Sigmoid colon (tissue), 7 donors: ENCODE measurements around the gene ADORA2A. TPM values are rescaled to one million over a fixed set of nuclear protein-coding genes. Genes with fewer than 3 reads are reported as not detected.
"Not testable (repeated sequence)": the region's sequence is repeated elsewhere in the genome, so short reads cannot be mapped to it uniquely, and the experiment has no call there.

ENCODE experiments used
- DNase-seq: peaks from one replicate; pipeline ENCODE4 v3.0.0-alpha.2; 2019
- H3K27ac ChIP-seq, 4 donors: fragments of 200-600 bp; sonication (generic); one replicate each; pipeline ENCODE4 v1.5.1; 2016 to 2019; ENCODE audit warnings: mild to moderate bottlenecking in 1 of 4
- H3K27me3 ChIP-seq, 3 donors: fragments of 200-600 bp; sonication (generic); one replicate each; pipeline ENCODE4 v1.5.1; 2019; ENCODE audit warnings: mild to moderate bottlenecking in 1 of 3
- H3K36me3 ChIP-seq, 4 donors: fragments of 200-600 bp; sonication (generic); one replicate each; pipeline ENCODE4 v1.5.1; 2016 to 2019
- H3K4me1 ChIP-seq, 4 donors: fragments of 200-600 bp; sonication (generic); one replicate each; pipeline ENCODE4 v1.5.1; 2017 to 2019
- H3K4me3 ChIP-seq, 4 donors: fragments of 200-600 bp; sonication (generic); one replicate each; pipeline ENCODE4 v1.5.1; 2017 to 2019; ENCODE audit warnings: mild to moderate bottlenecking in 2 of 4, moderate library complexity in 1 of 4
- H3K9me3 ChIP-seq, 4 donors: fragments of 200-600 bp in 3 of 4; sonication (generic) in 3 of 4; one replicate each; pipeline versions ENCODE4 v1.5.1 to v1.6.1; 2013 to 2019
- EP300 ChIP-seq, 4 donors: sonication (generic); formaldehyde crosslinking; IDR thresholded peaks; one replicate each; pipeline ENCODE4 v1.6.1; 2017; ENCODE audit warnings: antibody characterized with exemption in 4 of 4
- POLR2A ChIP-seq, 2 donors: fragments of 450-650 bp; IDR thresholded peaks; one replicate each; pipeline ENCODE4 v1.6.1; 2016; ENCODE audit warnings: antibody characterized with exemption in 2 of 2, mild to moderate bottlenecking in 2 of 2, moderate library complexity in 2 of 2
- POLR2AphosphoS5 ChIP-seq, 4 donors: sonication (generic); formaldehyde crosslinking; IDR thresholded peaks; one replicate each; pipeline ENCODE4 v1.6.1; 2017; ENCODE audit warnings: antibody characterized with exemption in 4 of 4
- WGBS, 2 donors: extraction: QIAGEN DNeasy Blood & Tissue Kit; methylation state at CpG; one replicate each; pipeline ENCODE4 v1.1.7; 2013; 5-methylcytosine and 5-hydroxymethylcytosine counted together
- intact Hi-C: fragments of 100-400 bp; cut with DNase I; formaldehyde crosslinking; loops from one replicate; pipeline ENCODE4 v1.15.1; 2023
- polyA plus RNA-seq, 3 donors: library from polyadenylated mRNA; stranded (reverse); fragments of 200-250 nt; gene quantifications; one replicate each; pipeline ENCODE4 v1.2.3, GENCODE V29; 2013
- total RNA-seq, 4 donors: library from RNA; depleted of rRNA; stranded (reverse); fragments of >200 nt; gene quantifications; one replicate each; pipeline ENCODE4 v1.1.0, GENCODE V29; 2016
- TF ChIP-seq, protein P1 (sequence below), 4 experiments: fragments of 450-650 bp in 3 of 4; fragments of 200-600 bp in 1 of 4; IDR thresholded peaks; one replicate each; pipeline ENCODE4 v1.5.1; 2016 to 2019; ENCODE audit warnings: antibody characterized with exemption in 4 of 4, mild to moderate bottlenecking in 3 of 4, moderate library complexity in 2 of 4
- donor health status: healthy with polysubstance abuse.
- donor health status: Bipolar disorder and iron deficiency.
- donor health status: healthy.

ADORA2A gene
- total and polyA plus RNA-seq, 7 donors, result 1.2 to 9.3 (median 3.0) TPM

DNA sequence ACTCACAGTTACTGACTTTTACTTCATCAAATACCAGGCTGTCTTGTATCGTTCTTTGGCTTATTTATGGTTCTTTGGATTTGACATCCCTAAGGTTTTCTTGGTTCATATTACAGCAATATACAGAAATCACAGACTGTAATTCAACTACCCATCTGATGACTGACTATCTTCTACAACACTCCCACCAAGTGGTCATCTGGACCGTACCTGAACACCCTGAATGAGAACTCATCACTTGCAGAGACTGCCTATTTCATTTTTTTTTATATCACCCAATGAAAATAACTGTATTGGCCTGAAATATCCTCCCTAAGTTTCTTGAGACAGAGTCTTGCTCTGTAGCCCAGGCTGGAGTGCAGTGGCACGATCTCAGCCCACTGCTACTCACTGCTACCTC lies 58.2 kb downstream of the ADORA2A start:
- TF ChIP-seq, protein P1, sequence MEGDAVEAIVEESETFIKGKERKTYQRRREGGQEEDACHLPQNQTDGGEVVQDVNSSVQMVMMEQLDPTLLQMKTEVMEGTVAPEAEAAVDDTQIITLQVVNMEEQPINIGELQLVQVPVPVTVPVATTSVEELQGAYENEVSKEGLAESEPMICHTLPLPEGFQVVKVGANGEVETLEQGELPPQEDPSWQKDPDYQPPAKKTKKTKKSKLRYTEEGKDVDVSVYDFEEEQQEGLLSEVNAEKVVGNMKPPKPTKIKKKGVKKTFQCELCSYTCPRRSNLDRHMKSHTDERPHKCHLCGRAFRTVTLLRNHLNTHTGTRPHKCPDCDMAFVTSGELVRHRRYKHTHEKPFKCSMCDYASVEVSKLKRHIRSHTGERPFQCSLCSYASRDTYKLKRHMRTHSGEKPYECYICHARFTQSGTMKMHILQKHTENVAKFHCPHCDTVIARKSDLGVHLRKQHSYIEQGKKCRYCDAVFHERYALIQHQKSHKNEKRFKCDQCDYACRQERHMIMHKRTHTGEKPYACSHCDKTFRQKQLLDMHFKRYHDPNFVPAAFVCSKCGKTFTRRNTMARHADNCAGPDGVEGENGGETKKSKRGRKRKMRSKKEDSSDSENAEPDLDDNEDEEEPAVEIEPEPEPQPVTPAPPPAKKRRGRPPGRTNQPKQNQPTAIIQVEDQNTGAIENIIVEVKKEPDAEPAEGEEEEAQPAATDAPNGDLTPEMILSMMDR (IDR thresholded peaks at IDR 0.05), result no peak
- no peak for TF ChIP-seq EP300 (IDR thresholded peaks at IDR 0.05)
- TF ChIP-seq POLR2AphosphoS5 (IDR thresholded peaks at IDR 0.05), result no peak
- Histone ChIP-seq H3K9me3 (no peaks in the 10 kb centered on the region), H3K27me3 (no peaks in the 10 kb centered on the region), H3K36me3 (no peaks in the 10 kb centered on the region), H3K4me1 (peaks cover 0 to 14% (median 7%) of the 10 kb centered on the region in 4 donors), H3K4me3 (no peak overlapping the region), H3K27ac (no peak overlapping the region)
- intact Hi-C loops, result no loop called here
- WGBS, 2 donors, result 61 to 74% methylated on average over 3 of the region's 3 CpGs
- no peak for DNase-seq

- no peaks in the 10 kb centered on the region for H3K9me3 ChIP-seq
- H3K27me3 ChIP-seq, result no peaks in the 10 kb centered on the region
- TF ChIP-seq, protein P1 (IDR thresholded peaks at IDR 0.05), result no peak
- TF ChIP-seq EP300 (IDR thresholded peaks at IDR 0.05) (no peak), POLR2A (IDR thresholded peaks at IDR 0.05) (no peak), POLR2AphosphoS5 (IDR thresholded peaks at IDR 0.05) (no peak)
- H3K4me1 ChIP-seq, result peaks cover 0 to 14% (median 7%) of the 10 kb centered on the region in 4 donors
- DNase-seq, result no peak
- H3K27ac ChIP-seq, result no peak overlapping the region
- intact Hi-C loops, result no loop called here
- H3K4me3 ChIP-seq, result no peak overlapping the region
- WGBS, 2 donors, result 72 to 88% methylated on average over 2 of the region's 2 CpGs
- no peaks in the 10 kb centered on the region for H3K36me3 ChIP-seq
These were observed 59.1 kb downstream of the ADORA2A start for GRCh38 chr22:24486501-24486921.

- Histone ChIP-seq H3K27me3 (peaks cover 4 to 11% (median 9%) of the 10 kb centered on the region in 3 donors), H3K9me3 (no peaks in the 10 kb centered on the region), H3K27ac (no peak overlapping the region), H3K4me1 (no peaks in the 10 kb centered on the region), H3K4me3 (no peak overlapping the region), H3K36me3 (no peaks in the 10 kb centered on the region)
- intact Hi-C loops, result no loop called here
- TF ChIP-seq EP300 (IDR thresholded peaks at IDR 0.05) (no peak), POLR2AphosphoS5 (IDR thresholded peaks at IDR 0.05) (no peak), POLR2A (IDR thresholded peaks at IDR 0.05) (no peak)
- TF ChIP-seq, protein P1 (IDR thresholded peaks at IDR 0.05), result no peak
- WGBS, 2 donors, result 50 to 75% methylated on average over 2 of the region's 2 CpGs
- DNase-seq, result no peak
These were observed 61.6 kb downstream of the ADORA2A start for GRCh38 chr22:24489011-24489410.

DNA sequence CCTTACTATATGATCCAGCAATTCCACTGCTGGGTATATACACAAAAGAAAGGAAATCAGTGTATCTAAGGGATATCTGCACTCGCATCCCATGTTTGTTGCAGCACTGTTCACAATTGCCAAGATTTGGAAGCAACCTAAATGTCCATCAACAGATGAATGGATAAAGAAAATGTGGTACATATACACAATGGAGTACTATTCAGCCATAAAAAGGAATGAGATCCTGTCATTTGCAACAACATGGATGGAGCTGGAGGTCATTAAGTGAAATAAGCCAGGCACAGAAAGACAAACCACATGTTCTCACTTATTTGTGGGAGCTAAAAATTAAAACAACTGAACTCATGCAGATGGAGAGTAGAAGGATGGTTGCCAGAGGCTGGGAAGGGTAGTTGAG lies 62.0 kb downstream of the ADORA2A start:
- H3K4me1 ChIP-seq, H3K9me3 ChIP-seq, intact Hi-C loops, H3K27ac ChIP-seq, DNase-seq, H3K36me3 ChIP-seq, H3K4me3 ChIP-seq: not testable (repeated sequence)
- WGBS, 2 donors, result 96% methylated on average over 1 of the region's 1 CpG
- H3K27me3 ChIP-seq, result peaks cover 7 to 15% (median 13%) of the 10 kb centered on the region in 3 donors

Other genes starting within 250 kb of the ADORA2A start
- gene SUSD2, start 246.1 kb upstream of the ADORA2A start, total RNA-seq, result 1 to 10 TPM; 1.2 to 8.6 (median 3.8) TPM
- gene SUSD2, start 246.1 kb upstream of the ADORA2A start, polyA plus RNA-seq, result 1 to 10 TPM in 1 of 3 donors, not detected in 2; 2.6 TPM
- 10 to 100 TPM; 15.3 to 35.2 (median 24.5) TPM for gene GGT5, start 182.5 kb upstream of the ADORA2A start, total RNA-seq
- gene GGT5, start 182.5 kb upstream of the ADORA2A start, polyA plus RNA-seq, result 10 to 100 TPM in 1 of 3 donors, 1 to 10 TPM in 2; 2.8 to 26.2 (median 4.8) TPM
- 10 to 100 TPM; 28.8 to 52.6 (median 38.9) TPM for gene SPECC1L, start 156.8 kb upstream of the ADORA2A start, total RNA-seq
- 10 to 100 TPM; 17.4 to 25.0 (median 22.7) TPM for gene SPECC1L, start 156.8 kb upstream of the ADORA2A start, polyA plus RNA-seq
- under 1 TPM in 2 of 4 donors, not detected in 2; 0.36 to 0.83 TPM for gene UPB1, start 67.7 kb downstream of the ADORA2A start, total RNA-seq
- gene UPB1, start 67.7 kb downstream of the ADORA2A start, polyA plus RNA-seq, result under 1 TPM in 1 of 3 donors, not detected in 2; 0.28 TPM
- gene GUCD1, start 127.5 kb downstream of the ADORA2A start, total RNA-seq, result 10 to 100 TPM; 85.6 to 98.6 (median 89.4) TPM
- gene GUCD1, start 127.5 kb downstream of the ADORA2A start, polyA plus RNA-seq, result 100 to 1,000 TPM; 153 to 301 (median 160) TPM
- 100 to 1,000 TPM; 104 to 156 (median 133) TPM for gene SNRPD3, start 128.4 kb downstream of the ADORA2A start, total RNA-seq
- 100 to 1,000 TPM; 111 to 159 (median 146) TPM for gene SNRPD3, start 128.4 kb downstream of the ADORA2A start, polyA plus RNA-seq
- 10 to 100 TPM; 11.1 to 18.6 (median 13.8) TPM for gene LRRC75B, start 165.5 kb downstream of the ADORA2A start, total RNA-seq
- 10 to 100 TPM in 1 of 3 donors, 1 to 10 TPM in 2; 2.5 to 14.4 (median 8.1) TPM for gene LRRC75B, start 165.5 kb downstream of the ADORA2A start, polyA plus RNA-seq
- 1 to 10 TPM; 2.9 to 5.4 (median 3.7) TPM for gene GGT1, start 175.6 kb downstream of the ADORA2A start, total RNA-seq
- 10 to 100 TPM; 12.6 to 33.1 (median 26.7) TPM for gene GGT1, start 175.6 kb downstream of the ADORA2A start, polyA plus RNA-seq